GM18526 (cell line): ENCODE data around the gene MTREX.

ENCODE experiments used
- POLR2A ChIP-seq: IDR thresholded peaks from 3 replicates; pipeline ENCODE4 v1.6.1; 2011; ENCODE audit not compliant: insufficient read length; ENCODE audit errors: extremely low read depth

Gene MTREX

GRCh38 chr5:55347786-55348185 lies 40.0 kb downstream of the MTREX start:
- TF ChIP-seq POLR2A, result no peak

GRCh38 chr5:55350754-55351153 lies 43.0 kb downstream of the MTREX start:
- TF ChIP-seq POLR2A, result no peak

- no peak for TF ChIP-seq POLR2A
Measured at GRCh38 chr5:55356896-55357295, 49.1 kb downstream of the MTREX start.

- no peak for TF ChIP-seq POLR2A
Measured at GRCh38 chr5:55360190-55360589, 52.4 kb downstream of the MTREX start.

GRCh38 chr5:55363856-55364255 lies 56.1 kb downstream of the MTREX start:
- TF ChIP-seq POLR2A, result no peak

GRCh38 chr5:55364537-55365055 lies 56.8 kb downstream of the MTREX start:
- TF ChIP-seq POLR2A, result no peak

- no peak for TF ChIP-seq POLR2A
Measured at GRCh38 chr5:55370291-55370925, 62.6 kb downstream of the MTREX start.

- no peak for TF ChIP-seq POLR2A
Measured at GRCh38 chr5:55371145-55371544, 63.4 kb downstream of the MTREX start.

GRCh38 chr5:55372130-55372925 lies 64.5 kb downstream of the MTREX start:
- no peak for TF ChIP-seq POLR2A

GRCh38 chr5:55377810-55378209 lies 70.0 kb downstream of the MTREX start:
- TF ChIP-seq POLR2A, result no peak

- no peak for TF ChIP-seq POLR2A
Measured at GRCh38 chr5:55383254-55383653, 75.5 kb downstream of the MTREX start.

GRCh38 chr5:55384072-55384471 lies 76.3 kb downstream of the MTREX start:
- no peak for TF ChIP-seq POLR2A

- TF ChIP-seq POLR2A, result no peak
Measured at GRCh38 chr5:55385227-55385626, 77.4 kb downstream of the MTREX start.

- no peak for TF ChIP-seq POLR2A
Measured at GRCh38 chr5:55385846-55386245, 78.1 kb downstream of the MTREX start.

GRCh38 chr5:55386356-55386755 lies 78.6 kb downstream of the MTREX start:
- no peak for TF ChIP-seq POLR2A

GRCh38 chr5:55387865-55388264 lies 80.1 kb downstream of the MTREX start:
- no peak for TF ChIP-seq POLR2A
